ENCODE measurements around the gene SPACDR.

Gene SPACDR

DNA sequence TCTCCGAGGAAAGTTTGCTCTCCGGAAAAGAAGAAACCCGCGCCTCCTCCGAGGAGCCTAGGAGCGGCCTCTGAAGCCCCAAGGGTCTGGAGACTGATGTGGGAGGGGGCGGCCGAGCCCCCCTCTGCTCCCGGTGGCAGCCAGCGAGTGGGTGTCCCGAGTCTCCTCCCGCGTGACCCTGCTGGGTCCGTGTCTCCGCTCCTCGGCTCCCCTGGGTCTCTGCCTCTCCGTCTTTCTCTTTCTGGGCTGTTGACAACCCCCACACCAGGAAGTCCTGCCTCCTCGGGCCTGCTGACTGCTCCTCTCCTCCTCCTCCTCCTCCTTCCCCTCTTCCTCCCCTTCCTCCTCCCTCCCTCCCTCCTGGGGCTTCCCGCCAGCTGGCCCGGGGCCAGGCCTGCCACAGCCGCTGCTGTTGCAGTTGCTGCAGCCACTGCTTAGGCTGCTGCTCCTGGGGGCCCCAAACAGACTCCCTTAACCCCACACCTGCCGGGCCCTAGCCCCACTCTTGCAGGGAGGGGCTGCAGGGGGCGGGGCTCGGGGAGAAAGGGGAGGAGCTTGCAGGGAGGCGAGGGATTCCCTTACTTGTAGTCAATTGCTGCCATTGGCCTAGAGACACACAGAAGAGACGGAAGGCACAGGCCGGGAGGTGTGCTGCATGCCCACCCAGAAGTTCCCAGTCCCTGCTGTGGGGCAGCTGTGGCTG, 15.0 kb upstream of the SPACDR start, which contains the start of gene TSC22D4:
Gene TSC22D4 (minus strand): TSS at position 257 of the 703 bp plus-strand sequence. CDS start 1,176 bp downstream, outside the sequence.
- DNase-seq (ENCODE audit: extremely low spot score): peak; percentile 87
- CTCF ChIA-PET: interaction anchor here (0.9 kb wide), 1 partner anchor 9 kb away, joined by 3 read pairs; no protein-coding TSS in a partner anchor
- TF ChIP-seq FOXM1 (IDR thresholded peaks at IDR 0.05; ENCODE audit: borderline replicate concordance): no peak
- TF ChIP-seq, protein P1, sequence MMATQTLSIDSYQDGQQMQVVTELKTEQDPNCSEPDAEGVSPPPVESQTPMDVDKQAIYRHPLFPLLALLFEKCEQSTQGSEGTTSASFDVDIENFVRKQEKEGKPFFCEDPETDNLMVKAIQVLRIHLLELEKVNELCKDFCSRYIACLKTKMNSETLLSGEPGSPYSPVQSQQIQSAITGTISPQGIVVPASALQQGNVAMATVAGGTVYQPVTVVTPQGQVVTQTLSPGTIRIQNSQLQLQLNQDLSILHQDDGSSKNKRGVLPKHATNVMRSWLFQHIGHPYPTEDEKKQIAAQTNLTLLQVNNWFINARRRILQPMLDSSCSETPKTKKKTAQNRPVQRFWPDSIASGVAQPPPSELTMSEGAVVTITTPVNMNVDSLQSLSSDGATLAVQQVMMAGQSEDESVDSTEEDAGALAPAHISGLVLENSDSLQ (IDR thresholded peaks at IDR 0.05): peak; percentile 77
- POLR2A ChIA-PET: interaction anchor here (0.8 to 1.9 kb wide), 13 partner anchors 9 to 227 kb away, joined by 3 to 7 read pairs (median 4); partner anchors contain the start of genes AGFG2 and POP7

DNA sequence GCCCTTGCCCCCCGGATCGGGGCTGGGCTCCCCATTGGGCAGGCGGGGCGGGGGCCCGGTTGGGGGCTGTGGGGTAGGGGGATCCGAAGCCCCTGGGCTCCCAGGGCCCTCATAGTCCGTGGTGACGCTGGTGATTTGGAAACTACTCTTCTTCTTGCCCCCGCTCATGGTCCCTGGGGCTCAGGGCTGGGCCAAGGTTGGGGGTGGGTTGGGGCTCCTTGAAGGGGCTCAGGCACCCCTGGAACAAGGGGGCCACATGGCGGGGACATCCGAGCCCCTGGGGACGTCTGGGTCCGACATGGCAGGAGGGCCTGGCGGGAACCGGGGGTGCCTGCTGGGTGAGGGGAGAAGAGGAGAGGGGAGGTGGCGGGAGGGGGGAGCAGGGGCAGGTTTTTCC, 13.8 kb upstream of the SPACDR start:
- POLR2A ChIA-PET: interaction anchor here (0.6 to 1.9 kb wide), 4 partner anchors 9 to 82 kb away, joined by 3 to 7 read pairs (median 4); no protein-coding TSS in a partner anchor
- CTCF ChIA-PET: interaction anchor here (1.0 kb wide), 1 partner anchor 81 kb away, joined by 3 read pairs; no protein-coding TSS in a partner anchor
- no peak for TF ChIP-seq ELF4 (IDR thresholded peaks at IDR 0.05)
- TF ChIP-seq LEF1 (IDR thresholded peaks at IDR 0.05; ENCODE audit: borderline replicate concordance): no peak
- no peak for TF ChIP-seq NFRKB (IDR thresholded peaks at IDR 0.05)
- no peak for TF ChIP-seq FOXK2 (IDR thresholded peaks at IDR 0.05)
- no peak for TF ChIP-seq HDGF (IDR thresholded peaks at IDR 0.05; ENCODE audit: borderline replicate concordance)
- no peak for TF ChIP-seq TARDBP (IDR thresholded peaks at IDR 0.05)
- TF ChIP-seq FOXA1 (IDR thresholded peaks at IDR 0.05): no peak
- TF ChIP-seq ARNT (IDR thresholded peaks at IDR 0.05): no peak
- TF ChIP-seq CTBP1 (IDR thresholded peaks at IDR 0.05; ENCODE audit: borderline replicate concordance): no peak
- no peak for DNase-seq (ENCODE audit: extremely low spot score)

DNA sequence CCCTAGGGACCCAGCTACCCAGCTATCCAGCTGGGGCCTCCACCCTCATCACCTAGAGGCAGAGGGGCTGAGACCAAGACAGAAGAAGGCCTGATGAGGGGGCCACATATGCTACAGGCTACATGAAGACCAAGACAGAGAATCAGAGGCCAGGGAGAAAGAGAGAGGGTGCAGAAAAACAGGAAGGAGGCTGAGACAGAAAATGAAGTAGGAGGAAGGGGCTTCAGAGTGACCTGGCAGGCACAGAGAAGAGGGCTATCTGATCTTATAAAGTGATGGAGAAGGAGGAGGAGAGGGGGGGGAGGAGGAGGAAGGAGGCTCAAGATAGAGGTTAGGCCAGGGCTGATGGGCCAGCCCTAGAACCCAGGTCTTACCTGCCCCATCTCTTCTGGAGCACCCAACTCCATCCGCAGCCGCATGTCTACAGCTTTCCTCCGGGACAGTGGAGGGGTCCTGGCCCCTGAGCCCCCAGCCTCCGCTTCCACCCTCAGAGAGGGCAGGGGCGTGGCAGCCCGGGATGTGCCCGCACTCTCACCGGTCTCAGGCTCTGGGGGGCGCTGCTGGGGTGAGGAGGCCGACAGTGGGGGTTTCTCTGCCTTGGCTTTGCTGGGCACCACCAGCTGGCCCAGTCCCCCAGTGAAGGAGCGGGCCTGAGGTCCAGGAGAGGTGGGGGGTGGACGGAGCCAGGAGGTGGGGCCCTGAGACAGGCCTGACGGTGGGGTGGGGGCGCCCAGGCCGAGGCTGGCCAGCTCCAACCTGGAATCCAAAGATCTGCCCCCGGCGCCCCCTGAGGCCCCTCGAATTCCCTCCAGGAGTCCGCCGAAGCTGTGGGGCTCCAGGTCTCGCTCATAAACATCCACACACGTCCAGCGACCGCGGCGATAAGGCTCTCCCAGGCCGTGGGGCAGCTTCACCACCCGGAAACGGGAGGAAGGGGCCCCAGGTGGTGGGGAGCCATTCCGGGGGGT, 13.1 kb upstream of the SPACDR start:
- ChIA-PET CTCF (interaction anchor here (1.0 kb wide), 1 partner anchor 82 kb away, joined by 3 read pairs; no protein-coding TSS in a partner anchor), POLR2A (interaction anchor here (0.6 to 1.9 kb wide), 4 partner anchors 10 to 83 kb away, joined by 3 to 7 read pairs (median 4); no protein-coding TSS in a partner anchor)
- no peak for DNase-seq (ENCODE audit: extremely low spot score)
- TF ChIP-seq FOXM1 (IDR thresholded peaks at IDR 0.05; ENCODE audit: borderline replicate concordance) (no peak), ZNF384 (IDR thresholded peaks at IDR 0.05) (no peak), L3MBTL2 (conservative IDR thresholded peaks at IDR 0.05) (no peak), CTBP1 (IDR thresholded peaks at IDR 0.05; ENCODE audit: borderline replicate concordance) (no peak), FOXA1 (IDR thresholded peaks at IDR 0.05) (no peak), SP1 (IDR thresholded peaks at IDR 0.05) (no peak), FOXK2 (IDR thresholded peaks at IDR 0.05) (no peak), ARNT (IDR thresholded peaks at IDR 0.05) (no peak), HDGF (IDR thresholded peaks at IDR 0.05; ENCODE audit: borderline replicate concordance) (no peak), BHLHE40 (IDR thresholded peaks at IDR 0.05; ENCODE audit: borderline replicate concordance) (no peak), NFRKB (IDR thresholded peaks at IDR 0.05) (no peak), SUZ12 (IDR thresholded peaks at IDR 0.05) (no peak)
- TF ChIP-seq, protein P1 (IDR thresholded peaks at IDR 0.05): no peak

DNA sequence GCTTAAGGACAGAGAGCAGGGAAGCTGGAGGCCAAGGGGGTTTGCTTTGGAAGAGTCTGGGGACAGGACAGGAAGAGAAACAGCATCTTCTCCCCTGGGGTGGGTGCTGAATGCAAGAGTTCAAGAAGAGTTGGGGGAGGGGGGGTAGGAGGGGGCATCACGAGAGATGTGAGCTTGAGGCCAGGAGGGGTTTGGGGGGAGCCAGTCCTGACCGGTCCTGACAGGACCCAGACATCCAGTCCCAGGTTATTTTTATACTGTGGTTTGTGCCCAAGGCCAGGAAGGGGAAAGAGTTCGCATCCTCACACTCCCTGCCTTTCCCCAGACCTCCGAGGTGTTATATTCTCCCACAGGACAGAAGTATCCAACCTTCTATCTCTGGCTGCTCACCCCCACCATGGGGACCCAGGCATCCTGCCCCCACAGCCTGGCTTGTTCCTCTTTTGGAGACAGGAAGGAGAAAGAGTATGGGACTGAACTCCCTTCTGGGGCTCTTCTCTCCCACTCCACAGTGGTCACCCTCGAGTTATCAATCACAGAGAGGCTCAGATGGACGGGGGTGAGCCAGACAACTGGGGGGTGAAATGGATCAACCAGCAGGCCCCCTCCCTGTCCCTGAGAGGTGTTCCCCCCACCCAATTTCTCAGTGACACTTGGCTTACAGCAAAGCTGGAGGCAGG, 12.2 kb upstream of the SPACDR start:
- ChIA-PET POLR2A (no interaction called here), CTCF (no interaction called here)
- DNase-seq (ENCODE audit: extremely low spot score): no peak
- TF ChIP-seq ELF4 (IDR thresholded peaks at IDR 0.05) (no peak), FOXK2 (IDR thresholded peaks at IDR 0.05) (no peak)

DNA sequence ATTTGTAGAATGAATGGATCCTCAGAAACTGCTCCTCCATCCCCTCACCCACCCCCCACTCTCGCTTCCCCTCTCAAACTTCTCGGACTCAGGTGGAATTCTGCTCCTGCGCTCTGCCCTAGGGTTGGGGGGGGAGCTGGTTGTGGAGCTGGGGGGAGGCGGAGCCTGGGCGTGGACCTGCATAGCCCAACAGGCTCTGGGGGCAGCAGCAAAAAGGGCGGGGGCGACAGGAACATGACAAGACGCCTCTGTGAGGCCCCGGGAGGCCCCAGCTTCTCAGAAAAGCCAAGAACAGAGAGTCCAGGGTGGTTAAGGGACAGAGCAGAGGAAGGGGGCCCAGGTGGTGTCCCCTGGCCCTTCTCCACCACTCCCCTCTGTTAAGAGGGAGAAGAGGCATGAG, 11.5 kb upstream of the SPACDR start:
- ChIA-PET POLR2A (interaction anchor here (2.1 kb wide), 1 partner anchor 230 kb away, joined by 5 read pairs; the partner anchor contains the start of gene POP7), CTCF (no interaction called here)
- DNase-seq (ENCODE audit: extremely low spot score): no peak
- TF ChIP-seq CTBP1 (IDR thresholded peaks at IDR 0.05; ENCODE audit: borderline replicate concordance) (no peak), ARNT (IDR thresholded peaks at IDR 0.05) (no peak), L3MBTL2 (conservative IDR thresholded peaks at IDR 0.05) (no peak), FOXM1 (IDR thresholded peaks at IDR 0.05; ENCODE audit: borderline replicate concordance) (no peak), FOXK2 (IDR thresholded peaks at IDR 0.05) (no peak), NFRKB (IDR thresholded peaks at IDR 0.05) (no peak), BHLHE40 (IDR thresholded peaks at IDR 0.05; ENCODE audit: borderline replicate concordance) (no peak)

DNA sequence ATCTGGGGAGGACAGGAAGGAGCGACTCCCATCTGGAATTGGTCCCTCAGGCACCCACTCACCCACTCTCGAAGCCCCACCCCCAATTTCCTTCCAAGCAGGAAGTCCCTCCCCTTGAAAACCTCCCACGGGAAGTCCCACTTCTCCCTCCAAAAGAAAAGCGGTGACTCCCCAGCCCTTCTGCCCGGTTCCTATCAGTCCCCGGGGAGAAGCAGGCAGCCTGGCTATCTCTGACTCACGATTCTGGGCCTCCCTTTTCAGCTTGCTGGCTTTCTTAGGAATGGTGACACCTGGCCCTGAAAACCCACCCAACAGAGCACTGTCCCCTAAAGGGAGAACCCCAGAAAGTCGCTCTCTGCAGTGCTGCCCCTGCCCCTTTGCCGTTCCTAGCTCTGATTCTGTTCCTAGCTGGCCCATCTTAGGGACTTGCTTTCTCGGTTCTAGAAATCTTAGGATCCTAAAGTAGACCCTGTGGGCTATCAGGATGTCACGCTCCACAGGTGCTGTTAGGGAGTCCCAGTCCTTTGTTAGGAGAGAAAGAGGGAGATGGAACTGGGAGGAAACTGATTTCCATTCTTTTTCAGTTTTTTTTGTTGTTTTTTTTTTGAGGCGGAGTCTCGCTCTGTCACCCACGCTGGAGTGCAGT, 8.9 kb upstream of the SPACDR start:
- ChIA-PET POLR2A (no interaction called here), CTCF (no interaction called here)
- DNase-seq (ENCODE audit: extremely low spot score): no peak
- TF ChIP-seq SUZ12 (IDR thresholded peaks at IDR 0.05) (no peak), TARDBP (IDR thresholded peaks at IDR 0.05) (no peak), HDGF (IDR thresholded peaks at IDR 0.05; ENCODE audit: borderline replicate concordance) (no peak), FOXA1 (IDR thresholded peaks at IDR 0.05) (no peak), ARNT (IDR thresholded peaks at IDR 0.05) (no peak), ZNF384 (IDR thresholded peaks at IDR 0.05) (no peak), FOXK2 (IDR thresholded peaks at IDR 0.05) (no peak), CTBP1 (IDR thresholded peaks at IDR 0.05; ENCODE audit: borderline replicate concordance) (no peak), BHLHE40 (IDR thresholded peaks at IDR 0.05; ENCODE audit: borderline replicate concordance) (no peak), L3MBTL2 (conservative IDR thresholded peaks at IDR 0.05) (no peak), NFRKB (IDR thresholded peaks at IDR 0.05) (no peak), LEF1 (IDR thresholded peaks at IDR 0.05; ENCODE audit: borderline replicate concordance) (no peak), FOXM1 (IDR thresholded peaks at IDR 0.05; ENCODE audit: borderline replicate concordance) (no peak), SP1 (IDR thresholded peaks at IDR 0.05) (no peak), ELF4 (IDR thresholded peaks at IDR 0.05) (no peak)
- TF ChIP-seq, protein P1 (IDR thresholded peaks at IDR 0.05): no peak

Measured in HEK293T (cell line).